IPS-18c (cell line): ENCODE measurements around the gene IQSEC3.

Experiments
- H3K4me3 ChIP-seq: 2 replicates; pipeline ENCODE4 v1.7.0; 2013; ENCODE audit warnings: low read depth, mild to moderate bottlenecking, low read length, moderate library complexity; ENCODE audit not compliant: insufficient read depth
- H3K9me3 ChIP-seq: one replicate; pipeline ENCODE4 v1.6.1; 2013; ENCODE audit warnings: mild to moderate bottlenecking, low read length, moderate library complexity; ENCODE audit not compliant: control insufficient read depth, insufficient read depth

IQSEC3 gene

DNA sequence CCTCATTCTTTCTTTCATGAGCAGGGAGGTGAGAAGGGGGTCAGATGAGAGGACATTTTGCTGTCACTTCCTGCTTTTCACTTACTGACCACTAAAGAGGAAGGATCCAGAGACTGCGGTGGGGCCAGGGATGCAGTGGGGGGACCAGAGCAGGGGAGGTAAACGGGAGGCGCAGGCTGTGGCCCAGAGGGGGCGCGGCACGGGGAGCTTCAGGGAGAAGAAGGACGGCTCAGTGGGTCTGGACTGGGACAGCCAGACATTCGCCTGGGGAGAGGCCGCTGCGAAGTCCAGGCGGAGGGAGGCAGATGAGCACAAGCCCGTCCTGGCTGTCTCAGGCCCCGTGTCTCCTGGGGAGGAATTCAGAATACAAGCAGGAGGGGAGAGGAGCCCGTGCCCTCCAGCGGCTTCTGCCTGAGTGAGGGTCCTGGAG, 106.2 kb downstream of the IQSEC3 start:
- Histone ChIP-seq H3K4me3 (no peak overlapping the region), H3K9me3 (no peaks in the 10 kb centered on the region)

GRCh38 chr12:174124-174523, 107.6 kb downstream of the IQSEC3 start:
- no peak overlapping the region for H3K4me3 ChIP-seq

GRCh38 chr12:174596-174995, 108.0 kb downstream of the IQSEC3 start:
- Histone ChIP-seq H3K4me3 (no peak overlapping the region), H3K9me3 (no peaks in the 10 kb centered on the region)

More at GRCh38 chr12:174124-174523, 107.6 kb downstream of the IQSEC3 start:
- H3K9me3 ChIP-seq = no peaks in the 10 kb centered on the region

DNA sequence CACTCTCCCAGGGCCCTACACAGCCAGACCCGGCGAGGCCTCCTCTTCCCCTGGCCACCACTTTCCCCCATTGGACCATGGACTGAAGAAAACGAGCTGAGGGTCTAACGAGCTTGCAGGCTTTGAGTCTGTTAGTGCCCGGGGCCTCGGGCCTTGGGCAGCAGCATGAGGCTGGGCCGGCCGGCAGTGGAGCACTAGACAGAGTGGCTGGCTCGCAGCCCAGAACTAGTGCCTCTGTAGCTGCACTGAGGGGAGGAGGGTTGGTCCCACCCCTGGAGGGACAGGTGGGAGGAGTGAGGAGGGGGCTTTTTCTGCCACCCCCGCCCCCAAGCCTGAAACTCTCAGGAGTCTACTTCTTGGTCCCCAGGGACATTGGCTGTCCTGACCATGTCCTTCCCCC, 108.7 kb downstream of the IQSEC3 start:
- H3K4me3 ChIP-seq = no peak overlapping the region

DNA sequence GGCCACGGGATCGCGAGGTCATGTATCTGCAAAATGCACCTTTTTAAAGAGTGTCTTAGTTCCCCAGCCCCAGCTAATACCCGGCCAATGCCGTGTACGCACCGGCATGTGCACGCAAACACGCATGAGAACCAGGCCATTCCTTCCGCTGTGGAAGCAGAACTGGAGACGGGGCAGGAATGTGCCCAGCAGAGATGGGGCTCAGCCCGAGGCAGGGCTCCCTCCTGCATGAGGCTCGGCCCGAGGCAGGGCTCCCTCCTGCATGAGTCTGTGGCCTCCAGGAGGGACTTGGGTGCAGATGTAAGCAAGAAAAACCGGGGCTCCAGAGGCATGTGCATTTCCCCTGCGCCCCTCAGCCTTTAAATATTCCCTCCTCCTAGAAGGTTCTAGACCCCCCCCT, 109.2 kb downstream of the IQSEC3 start:
- Histone ChIP-seq H3K4me3 (no peak overlapping the region), H3K9me3 (peaks cover 2% of the 10 kb centered on the region)

More for the DNA sequence above, 108.7 kb downstream of the IQSEC3 start:
- no peaks in the 10 kb centered on the region for H3K9me3 ChIP-seq

- Histone ChIP-seq H3K4me3 (no peak overlapping the region), H3K9me3 (peaks cover 2% of the 10 kb centered on the region)
Observed at GRCh38 chr12:176321-177181, 110.0 kb downstream of the IQSEC3 start.

GRCh38 chr12:177336-177979, 110.9 kb downstream of the IQSEC3 start:
- Histone ChIP-seq H3K4me3 (no peak overlapping the region), H3K9me3 (peaks cover 2% of the 10 kb centered on the region)

GRCh38 chr12:177980-178828, 111.6 kb downstream of the IQSEC3 start:
- H3K9me3 ChIP-seq = peaks cover 2% of the 10 kb centered on the region
- H3K4me3 ChIP-seq = no peak overlapping the region

- Histone ChIP-seq H3K4me3 (no peak overlapping the region), H3K9me3 (peaks cover 2% of the 10 kb centered on the region)
Observed at GRCh38 chr12:178829-179109, 112.2 kb downstream of the IQSEC3 start.

GRCh38 chr12:179131-179884, 112.7 kb downstream of the IQSEC3 start:
- peaks cover 2% of the 10 kb centered on the region for H3K9me3 ChIP-seq
- no peak overlapping the region for H3K4me3 ChIP-seq

DNA sequence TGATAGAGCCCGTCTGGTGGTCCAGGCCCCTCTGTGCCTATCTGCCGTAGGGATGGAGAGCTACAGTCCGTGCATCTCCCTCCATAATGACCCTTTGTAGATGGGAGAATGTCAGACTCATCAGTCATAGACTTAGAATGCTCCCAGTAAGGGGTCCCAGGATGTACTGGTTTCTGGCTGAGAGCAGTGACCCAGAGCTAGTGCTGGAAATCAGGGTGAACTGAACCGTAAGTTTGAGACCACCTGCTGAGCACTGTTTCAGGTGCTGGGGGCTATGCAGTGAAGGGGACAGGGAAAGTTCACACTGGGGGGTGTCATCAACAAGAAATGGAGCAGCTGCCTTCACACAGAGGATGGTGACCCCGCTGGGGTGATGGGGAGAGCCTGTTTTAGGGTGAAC, 113.3 kb downstream of the IQSEC3 start:
- Histone ChIP-seq H3K9me3 (peaks cover 2% of the 10 kb centered on the region), H3K4me3 (no peak overlapping the region)

DNA sequence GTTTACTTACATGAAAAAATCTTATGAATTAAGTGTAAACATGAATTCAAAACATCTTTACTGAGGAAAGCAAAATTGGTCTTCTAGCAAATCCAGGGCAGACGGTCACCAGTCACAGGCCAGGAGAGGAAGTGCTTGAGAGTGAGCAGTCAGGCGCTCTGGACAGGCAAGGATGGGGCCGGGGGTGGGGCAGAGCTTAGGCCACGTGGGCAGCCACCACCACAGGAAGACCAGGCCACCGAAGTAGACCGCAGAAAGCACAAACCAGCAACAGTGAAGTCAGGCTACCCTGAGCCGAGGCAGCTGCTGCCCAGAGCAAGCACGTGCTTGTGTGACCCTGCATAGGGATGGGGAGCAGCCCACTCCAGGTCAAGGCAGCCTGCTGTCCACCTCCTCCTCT, 113.9 kb downstream of the IQSEC3 start:
- H3K9me3 ChIP-seq = peaks cover 2% of the 10 kb centered on the region

DNA sequence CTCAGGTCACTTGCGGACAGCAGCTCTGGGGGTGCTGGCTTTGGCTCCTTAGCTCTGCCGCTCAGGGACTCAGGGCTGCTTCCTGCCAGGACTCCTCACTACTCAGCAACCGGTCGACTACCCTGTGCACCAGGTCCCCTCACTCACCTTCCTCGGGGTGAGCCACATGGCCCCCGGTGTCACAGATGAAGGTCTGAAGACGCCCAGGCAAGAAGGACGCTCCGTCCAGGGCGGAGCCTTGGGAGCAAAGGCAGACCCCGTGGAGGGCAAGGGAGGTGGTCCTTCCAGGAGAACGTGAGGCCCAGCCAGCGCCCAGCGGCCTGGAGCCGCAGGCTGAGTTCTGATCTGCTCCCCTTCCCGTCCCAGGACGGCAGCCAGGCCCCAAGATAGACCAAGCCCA, 115.4 kb downstream of the IQSEC3 start:
- Histone ChIP-seq H3K4me3 (no peak overlapping the region), H3K9me3 (peaks cover 2% of the 10 kb centered on the region)

More for the DNA sequence above, 113.9 kb downstream of the IQSEC3 start:
- H3K4me3 ChIP-seq = no peak overlapping the region

DNA sequence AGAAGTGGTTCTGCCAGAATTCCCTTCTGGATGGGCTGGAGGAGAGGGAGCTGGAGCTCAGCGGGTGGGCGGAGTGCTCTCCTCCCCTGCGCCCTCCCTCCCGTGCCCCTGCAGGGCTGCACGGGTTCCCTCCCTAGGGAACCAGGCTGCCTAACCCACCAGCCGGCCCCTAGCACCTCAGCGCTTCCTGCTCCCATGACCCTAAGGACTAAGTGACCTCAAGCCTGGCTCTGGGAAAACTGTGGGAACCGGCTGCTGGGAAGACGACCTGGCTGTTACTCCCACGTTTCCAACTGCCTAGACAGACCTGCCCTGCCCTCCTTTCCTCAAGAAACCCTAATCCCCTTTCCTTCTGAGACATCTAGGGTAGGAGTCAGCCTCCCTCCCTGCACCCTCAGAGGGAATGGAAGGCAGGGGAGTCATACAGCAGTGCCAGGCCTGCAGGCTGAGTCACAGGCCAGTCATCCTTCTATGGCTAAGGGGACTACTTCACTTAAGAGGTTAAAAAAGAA, 115.9 kb downstream of the IQSEC3 start:
- Histone ChIP-seq H3K9me3 (peaks cover 2% of the 10 kb centered on the region), H3K4me3 (no peak overlapping the region)

DNA sequence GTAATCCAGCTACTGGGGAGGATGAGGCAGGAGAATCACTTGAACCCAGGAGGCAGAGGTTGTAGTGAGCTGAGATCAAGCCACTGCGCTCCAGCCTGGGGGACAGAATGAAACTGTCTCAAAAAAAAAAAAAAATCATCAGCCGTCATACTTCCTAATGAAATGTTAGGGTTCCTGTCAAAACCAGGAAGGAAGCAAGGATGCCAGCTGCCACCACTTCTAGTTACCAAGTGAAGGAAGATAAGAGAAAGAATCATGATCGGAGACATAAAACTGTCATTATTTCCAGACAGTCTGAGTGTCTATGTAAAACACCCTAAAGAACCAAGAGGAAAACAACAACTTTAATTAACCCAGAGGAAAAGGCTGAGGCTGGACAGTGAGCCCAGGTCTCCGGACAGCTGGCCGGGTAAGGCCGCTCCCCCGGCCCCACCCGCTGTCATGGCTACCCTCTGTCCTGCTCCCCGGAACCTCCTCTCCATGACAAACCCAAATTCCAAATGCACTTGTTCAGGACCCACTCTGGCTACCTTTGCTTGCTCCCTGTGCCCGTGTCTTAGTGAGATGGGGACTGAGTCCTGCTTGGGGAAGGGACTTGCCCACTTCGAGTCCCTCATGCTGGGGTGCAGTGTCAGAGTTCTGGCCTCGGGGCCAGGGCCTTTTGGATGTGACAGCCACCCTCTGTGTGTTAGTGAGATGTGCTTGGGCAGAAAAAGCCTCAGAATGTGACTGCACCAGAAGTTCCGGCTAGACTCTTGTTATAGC, 118.4 kb downstream of the IQSEC3 start:
- no peak overlapping the region for H3K4me3 ChIP-seq
- peaks cover 4% of the 10 kb centered on the region for H3K9me3 ChIP-seq

DNA sequence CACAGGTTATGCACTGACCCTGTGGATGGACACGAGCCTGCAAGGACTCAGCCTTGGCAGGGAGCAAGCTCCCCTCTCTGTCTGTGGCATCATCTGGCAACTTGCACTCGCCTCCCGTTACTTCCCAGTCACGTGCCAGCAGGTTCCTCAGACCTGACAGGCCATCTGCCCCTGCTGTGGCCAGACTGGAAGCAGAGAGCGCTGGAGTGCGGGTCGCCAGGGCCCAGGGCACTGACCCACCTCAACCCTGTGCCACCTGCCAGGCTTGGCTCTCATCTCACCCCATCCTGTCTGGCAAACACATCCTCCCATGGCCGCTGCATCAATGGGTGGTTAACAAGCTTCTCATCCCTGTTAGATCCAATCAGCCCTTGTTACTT, 119.0 kb downstream of the IQSEC3 start:
- no peak overlapping the region for H3K4me3 ChIP-seq
- peaks cover 3% of the 10 kb centered on the region for H3K9me3 ChIP-seq
